Glomerular endothelial cell (primary cell): ENCODE measurements around the gene SHC1. TPM values are rescaled to one million over a fixed set of nuclear protein-coding genes. Genes with fewer than 3 reads are reported as not detected.

ENCODE experiments used
- DNase-seq: peaks from one replicate; pipeline ENCODE4 v3.0.0-alpha.2; 2011; ENCODE audit warnings: low read depth, low spot score; ENCODE audit errors: extremely low read depth
- total RNA-seq: library from RNA; depleted of rRNA; stranded (reverse); fragments of >200 nt; gene quantifications from 2 replicates; pipeline ENCODE4 v1.2.3, GENCODE V29; 2015

SHC1 gene
- total RNA-seq, 1 donor from 2014 or later: 313 TPM

GRCh38 chr1:154940651-154941194, 29.8 kb downstream of the SHC1 start:
- DNase-seq: no peak

- no peak for DNase-seq
Observed at GRCh38 chr1:154940213-154940560, 30.4 kb downstream of the SHC1 start.

GRCh38 chr1:154938604-154939399, 31.7 kb downstream of the SHC1 start:
- DNase-seq: no peak

- DNase-seq: no peak
Observed at GRCh38 chr1:154937988-154938386, 32.6 kb downstream of the SHC1 start.

GRCh38 chr1:154937085-154937987, 33.2 kb downstream of the SHC1 start:
- peak; percentile 77 for DNase-seq

GRCh38 chr1:154936555-154937084, 33.9 kb downstream of the SHC1 start, which contains the start of gene PMVK:
Gene PMVK (minus strand): TSS chr1:154936719. CDS start chr1:154936685, 34 bp downstream.
- peak; percentile 82 for DNase-seq

GRCh38 chr1:154935749-154936554, 34.6 kb downstream of the SHC1 start:
- no peak for DNase-seq

- DNase-seq: no peak
Observed at GRCh38 chr1:154934358-154934948, 36.1 kb downstream of the SHC1 start.

- DNase-seq: no peak
Observed at GRCh38 chr1:154931940-154932487, 38.5 kb downstream of the SHC1 start.

- no peak for DNase-seq
Observed at GRCh38 chr1:154926201-154926600, 44.3 kb downstream of the SHC1 start.

GRCh38 chr1:154925335-154926170, 45.0 kb downstream of the SHC1 start:
- DNase-seq: no peak

- no peak for DNase-seq
Observed at GRCh38 chr1:154923695-154924094, 46.9 kb downstream of the SHC1 start.

- DNase-seq: no peak
Observed at GRCh38 chr1:154913273-154913672, 57.3 kb downstream of the SHC1 start.

GRCh38 chr1:154912755-154913154, 57.8 kb downstream of the SHC1 start:
- no peak for DNase-seq

Other genes with a start within 250 kb of the SHC1 start
- 4.8 and 10.5 TPM in 2 replicates for gene KCNN3, start 100.5 kb downstream of the SHC1 start, total RNA-seq
- gene PMVK, start 34.0 kb downstream of the SHC1 start, total RNA-seq: 8.1 and 11.6 TPM in 2 replicates
- 108 and 115 TPM in 2 replicates for gene PBXIP1, start 14.6 kb downstream of the SHC1 start, total RNA-seq
- gene PYGO2, start 9.0 kb downstream of the SHC1 start, total RNA-seq: 17.5 and 20.9 TPM in 2 replicates
- gene CKS1B, start 3.9 kb upstream of the SHC1 start, total RNA-seq: 37.8 and 57.8 TPM in 2 replicates
- 31.2 and 33.7 TPM in 2 replicates for gene FLAD1, start 12.6 kb upstream of the SHC1 start, total RNA-seq
- not detected in 2 replicates for gene LENEP, start 22.8 kb upstream of the SHC1 start, total RNA-seq
- 19.3 and 23.6 TPM in 2 replicates for gene ZBTB7B, start 32.1 kb upstream of the SHC1 start, total RNA-seq
- 0.12 TPM in 1 of 2 replicates, not detected in the other for gene DCST2, start 63.0 kb upstream of the SHC1 start, total RNA-seq
- not detected in 2 replicates for gene DCST1, start 63.1 kb upstream of the SHC1 start, total RNA-seq
- gene ADAM15, start 80.6 kb upstream of the SHC1 start, total RNA-seq: 405 and 619 TPM in 2 replicates
- 19.2 and 25.1 TPM in 2 replicates for gene EFNA4, start 93.0 kb upstream of the SHC1 start, total RNA-seq
- gene EFNA3, start 108.1 kb upstream of the SHC1 start, total RNA-seq: 1.5 and 4.0 TPM in 2 replicates
- 77.9 and 195 TPM in 2 replicates for gene EFNA1, start 157.1 kb upstream of the SHC1 start, total RNA-seq
- 21.0 and 29.1 TPM in 2 replicates for gene SLC50A1, start 165.1 kb upstream of the SHC1 start, total RNA-seq
- 41.0 and 45.0 TPM in 2 replicates for gene DPM3, start 169.8 kb upstream of the SHC1 start, total RNA-seq
- 121 and 150 TPM in 2 replicates for gene KRTCAP2, start 202.6 kb upstream of the SHC1 start, total RNA-seq
- gene TRIM46, start 203.1 kb upstream of the SHC1 start, total RNA-seq: 9.9 and 11.8 TPM in 2 replicates
- 12.5 and 18.2 TPM in 2 replicates for gene THBS3, start 237.2 kb upstream of the SHC1 start, total RNA-seq
- 44.3 and 45.6 TPM in 2 replicates for gene MTX1, start 237.9 kb upstream of the SHC1 start, total RNA-seq